ENCODE results near the gene MARCHF4. TPM values are rescaled to one million over a fixed set of nuclear protein-coding genes. Genes with fewer than 3 reads are reported as not detected.
A peak's percentile ranks its signal among the peaks of the same experiment; 100 is the strongest.

MARCHF4 gene
- total RNA-seq, 4 donors from 2014 or later: not detected

- ATAC-seq (ENCODE audit: low FRiP score) (no peak), DNase-seq (ENCODE audit: low spot score) (no peak)
- TF ChIP-seq CTCF (IDR thresholded peaks at IDR 0.05): peak in 1 of 3 donors; percentile 35
These were observed 31.8 kb upstream of the MARCHF4 start for GRCh38 chr2:216404010-216404618.

GRCh38 chr2:216402751-216403150 lies 30.5 kb upstream of the MARCHF4 start:
- ATAC-seq (ENCODE audit: low FRiP score): no peak
- no peak for TF ChIP-seq CTCF (IDR thresholded peaks at IDR 0.05)
- no peak for DNase-seq (ENCODE audit: low spot score)

GRCh38 chr2:216399621-216400020 lies 27.3 kb upstream of the MARCHF4 start:
- DNase-seq (ENCODE audit: low spot score) (no peak), ATAC-seq (ENCODE audit: low FRiP score) (no peak)
- no peak for TF ChIP-seq CTCF (IDR thresholded peaks at IDR 0.05)

GRCh38 chr2:216394881-216395280 lies 22.6 kb upstream of the MARCHF4 start:
- DNase-seq (ENCODE audit: low spot score): no peak
- TF ChIP-seq CTCF (IDR thresholded peaks at IDR 0.05): no peak
- ATAC-seq (ENCODE audit: low FRiP score): no peak

GRCh38 chr2:216392945-216393840 lies 20.9 kb upstream of the MARCHF4 start:
- DNase-seq (ENCODE audit: low spot score) (no peak), ATAC-seq (ENCODE audit: low FRiP score) (no peak)
- no peak for TF ChIP-seq CTCF (IDR thresholded peaks at IDR 0.05)

GRCh38 chr2:216392018-216392562 lies 19.8 kb upstream of the MARCHF4 start:
- DNase-seq (ENCODE audit: low spot score) (no peak), ATAC-seq (ENCODE audit: low FRiP score) (no peak)
- TF ChIP-seq CTCF (IDR thresholded peaks at IDR 0.05): no peak
